GM18517 (cell line): ENCODE data around the gene ZC3H7A.
"Not testable (repeated sequence)": the region's sequence is repeated elsewhere in the genome, so short reads cannot be mapped to it uniquely, and the experiment has no call there.

ENCODE experiments used
- ATAC-seq: cut with Tn5 transposase; IDR thresholded peaks from one replicate; pipeline ENCODE4 v1.9.1; 2021; ENCODE audit warnings: mild to moderate bottlenecking, moderate library complexity; ENCODE audit not compliant: unreplicated experiment

The ZC3H7A gene, protein sequence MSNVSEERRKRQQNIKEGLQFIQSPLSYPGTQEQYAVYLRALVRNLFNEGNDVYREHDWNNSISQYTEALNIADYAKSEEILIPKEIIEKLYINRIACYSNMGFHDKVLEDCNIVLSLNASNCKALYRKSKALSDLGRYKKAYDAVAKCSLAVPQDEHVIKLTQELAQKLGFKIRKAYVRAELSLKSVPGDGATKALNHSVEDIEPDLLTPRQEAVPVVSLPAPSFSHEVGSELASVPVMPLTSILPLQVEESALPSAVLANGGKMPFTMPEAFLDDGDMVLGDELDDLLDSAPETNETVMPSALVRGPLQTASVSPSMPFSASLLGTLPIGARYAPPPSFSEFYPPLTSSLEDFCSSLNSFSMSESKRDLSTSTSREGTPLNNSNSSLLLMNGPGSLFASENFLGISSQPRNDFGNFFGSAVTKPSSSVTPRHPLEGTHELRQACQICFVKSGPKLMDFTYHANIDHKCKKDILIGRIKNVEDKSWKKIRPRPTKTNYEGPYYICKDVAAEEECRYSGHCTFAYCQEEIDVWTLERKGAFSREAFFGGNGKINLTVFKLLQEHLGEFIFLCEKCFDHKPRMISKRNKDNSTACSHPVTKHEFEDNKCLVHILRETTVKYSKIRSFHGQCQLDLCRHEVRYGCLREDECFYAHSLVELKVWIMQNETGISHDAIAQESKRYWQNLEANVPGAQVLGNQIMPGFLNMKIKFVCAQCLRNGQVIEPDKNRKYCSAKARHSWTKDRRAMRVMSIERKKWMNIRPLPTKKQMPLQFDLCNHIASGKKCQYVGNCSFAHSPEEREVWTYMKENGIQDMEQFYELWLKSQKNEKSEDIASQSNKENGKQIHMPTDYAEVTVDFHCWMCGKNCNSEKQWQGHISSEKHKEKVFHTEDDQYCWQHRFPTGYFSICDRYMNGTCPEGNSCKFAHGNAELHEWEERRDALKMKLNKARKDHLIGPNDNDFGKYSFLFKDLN

DNA sequence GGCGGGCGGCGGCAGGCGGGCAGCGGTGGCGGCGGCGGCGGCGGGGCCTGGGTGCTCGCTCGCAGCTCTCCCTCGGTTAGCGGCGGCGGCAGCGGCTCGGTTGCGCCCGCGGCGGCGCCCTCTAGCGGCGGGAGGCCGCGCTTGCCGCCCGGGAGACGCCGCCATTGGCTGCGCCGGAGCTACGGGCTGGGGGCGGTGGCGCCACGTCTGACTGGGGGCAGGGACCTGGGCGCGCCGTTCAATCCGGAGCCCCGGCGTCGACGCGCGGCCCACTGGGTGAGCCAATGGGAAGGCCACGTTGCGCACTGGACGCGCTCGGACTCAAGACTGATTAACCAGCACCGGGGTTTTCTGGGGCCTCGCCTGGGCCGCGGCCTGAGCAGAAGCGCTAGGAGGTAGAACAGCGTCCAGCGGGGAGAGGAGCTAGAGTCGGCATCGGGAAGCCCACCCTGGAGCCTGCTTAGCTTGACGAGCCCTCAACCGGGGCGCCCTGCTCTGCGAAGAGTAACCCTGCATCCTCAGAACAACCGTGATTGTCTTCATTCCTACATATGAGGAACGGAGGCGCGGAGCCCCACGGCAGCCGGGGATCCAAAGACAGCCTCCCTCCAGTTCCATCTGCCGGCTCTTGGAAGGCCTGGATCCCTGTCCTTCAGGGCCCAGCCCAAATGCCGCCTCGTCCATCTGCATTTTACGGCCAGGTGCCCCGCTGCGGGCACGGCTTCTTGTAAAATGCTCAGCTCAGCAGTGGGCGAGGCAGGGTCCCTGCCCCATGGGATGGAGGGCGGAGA is at the start of gene ZC3H7A:
Gene ZC3H7A, minus strand, starts transcription at position 93 of the 791 bp plus-strand sequence. CDS start 14,904 bp downstream, outside the sequence.
- peak; percentile 89 for ATAC-seq

DNA sequence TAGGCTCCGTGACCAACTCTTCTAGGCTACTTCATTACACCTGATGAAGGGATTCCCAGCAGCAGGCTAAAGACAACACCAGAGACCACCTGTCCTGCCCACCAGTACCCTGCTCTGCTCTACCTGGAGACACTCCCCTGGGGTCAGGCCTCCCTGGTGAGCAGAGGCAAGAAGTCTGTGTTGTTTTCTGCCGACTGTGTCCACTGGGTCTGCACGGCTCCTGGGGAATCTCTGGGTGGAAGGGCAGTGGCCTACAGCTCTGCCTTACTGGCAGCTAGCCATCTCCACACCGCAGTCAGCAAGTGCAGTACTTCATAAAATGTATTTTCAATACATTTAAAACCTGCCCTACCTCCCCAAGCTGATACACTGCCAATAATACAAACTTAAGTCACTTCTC is 47.4 kb upstream of the ZC3H7A start:
- no peak for ATAC-seq

DNA sequence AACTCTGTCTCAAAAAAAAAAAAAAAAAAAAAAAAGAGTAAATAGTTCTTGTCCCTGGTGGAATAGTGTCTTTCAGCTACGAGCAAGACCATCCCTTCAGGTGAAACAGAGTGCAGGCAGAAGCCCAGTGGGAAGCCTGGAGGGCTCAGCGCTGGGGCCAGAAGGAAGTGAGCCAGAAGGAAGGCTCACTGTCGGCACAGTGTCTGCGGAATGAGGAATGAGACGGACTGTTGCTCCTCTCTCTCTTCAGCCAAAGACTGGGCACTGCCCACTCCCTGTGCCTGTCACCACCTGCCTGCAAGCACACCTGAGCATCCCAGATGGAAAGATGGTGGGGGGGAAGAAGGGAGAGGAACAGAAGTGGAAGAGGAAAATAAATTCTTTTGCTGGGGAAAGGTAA is 46.8 kb upstream of the ZC3H7A start:
- ATAC-seq = no peak

DNA sequence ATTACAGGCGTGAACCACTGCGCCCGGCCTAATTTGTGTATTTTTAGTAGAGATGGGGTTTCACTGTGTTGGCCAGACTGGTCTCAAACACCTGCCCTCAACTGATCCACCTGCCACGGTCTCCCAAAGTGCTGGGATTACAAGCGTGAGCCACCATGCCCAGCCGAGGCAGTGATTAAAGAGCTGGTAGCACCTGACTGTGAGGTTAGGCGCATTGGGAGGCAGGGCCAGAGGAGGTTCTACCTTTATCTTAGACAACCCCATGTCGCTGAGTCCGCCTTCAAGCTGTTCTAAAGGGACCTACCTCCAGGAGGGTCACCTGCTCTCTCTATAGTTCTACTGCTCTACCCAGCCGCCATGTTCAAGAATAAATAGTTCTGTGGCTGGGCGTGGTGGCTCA is 46.1 kb upstream of the ZC3H7A start:
- no peak for ATAC-seq

DNA sequence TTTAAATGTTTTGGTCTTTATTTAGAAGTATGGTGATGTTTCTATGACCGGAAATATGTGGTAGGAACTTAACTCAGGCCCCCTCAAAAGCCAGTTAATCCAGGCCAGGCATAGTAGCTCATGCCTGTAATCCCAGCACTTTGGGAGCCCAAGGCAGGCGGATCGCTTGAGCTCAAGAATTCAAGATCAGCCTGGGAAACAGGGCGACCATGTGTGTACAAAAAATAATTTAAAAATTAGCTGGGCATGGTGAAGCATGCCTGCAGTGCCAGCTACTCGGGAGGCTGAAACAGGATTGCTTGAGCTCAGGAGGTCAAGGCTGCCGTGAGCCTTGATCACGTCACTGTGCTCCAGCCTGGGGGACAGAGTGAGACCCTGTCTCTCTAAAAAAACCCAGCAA is 44.0 kb upstream of the ZC3H7A start:
- no peak for ATAC-seq

DNA sequence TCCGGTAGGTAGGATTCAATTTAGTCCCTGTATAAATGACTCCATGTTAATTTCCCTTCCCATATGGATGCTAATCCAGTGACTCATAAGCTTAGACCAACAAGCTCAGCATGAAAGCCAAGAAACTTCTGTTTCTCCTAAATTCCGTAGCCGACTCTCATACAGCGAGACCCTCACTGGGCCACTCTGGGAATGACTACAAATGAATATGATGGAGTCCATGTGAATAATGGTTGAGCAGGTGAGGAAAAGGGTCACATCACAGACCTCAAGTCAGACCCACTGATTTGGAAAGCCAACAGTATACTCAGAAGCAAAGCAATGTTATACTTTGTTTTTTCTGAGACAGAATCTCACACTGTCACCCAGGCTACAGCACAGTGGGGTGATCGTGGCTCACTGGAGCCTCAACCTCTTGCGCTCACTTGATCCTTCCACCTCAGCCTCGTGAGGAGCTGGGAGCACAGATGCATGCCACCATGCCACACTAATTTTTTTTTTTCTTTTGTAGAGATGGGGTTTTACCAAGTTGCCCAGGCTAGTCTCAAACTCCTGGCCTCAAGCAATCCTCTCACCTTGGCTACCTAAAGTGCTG is 39.7 kb upstream of the ZC3H7A start:
- no peak for ATAC-seq

DNA sequence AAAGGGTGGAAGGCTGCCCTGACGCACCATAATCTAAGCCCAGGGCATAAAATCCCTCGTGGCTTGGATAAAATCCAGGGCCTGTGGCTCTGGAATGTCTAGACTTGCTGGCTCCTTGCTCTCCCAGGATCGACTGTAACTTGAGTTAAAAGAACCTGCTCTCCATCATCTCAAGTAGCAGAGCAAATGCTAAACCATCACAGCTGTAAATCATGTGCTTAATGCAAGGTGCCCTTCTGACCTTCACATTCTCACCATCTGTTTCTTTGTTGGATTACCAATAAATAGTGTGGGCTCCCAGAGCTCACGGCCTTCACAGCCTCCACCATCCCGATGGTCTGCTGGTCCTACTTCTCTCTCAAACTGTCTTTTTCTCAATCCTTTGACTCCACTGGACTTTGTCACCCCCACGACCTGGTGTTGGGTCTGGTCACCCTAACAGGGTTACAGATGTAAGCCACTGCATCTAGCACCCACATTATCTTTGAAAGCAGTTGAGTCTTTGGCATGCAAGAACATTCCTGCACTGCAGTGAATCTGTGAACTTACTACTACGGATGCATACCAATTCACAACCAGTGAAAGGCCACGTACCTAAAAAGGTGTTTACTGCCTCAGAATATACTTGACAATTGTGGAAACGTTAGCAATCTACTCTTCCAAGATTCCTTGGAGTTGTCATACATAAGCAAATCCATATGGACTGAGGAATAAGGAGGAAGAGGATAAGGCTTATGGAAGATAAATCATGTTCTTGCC is 39.0 kb upstream of the ZC3H7A start:
- no peak for ATAC-seq

DNA sequence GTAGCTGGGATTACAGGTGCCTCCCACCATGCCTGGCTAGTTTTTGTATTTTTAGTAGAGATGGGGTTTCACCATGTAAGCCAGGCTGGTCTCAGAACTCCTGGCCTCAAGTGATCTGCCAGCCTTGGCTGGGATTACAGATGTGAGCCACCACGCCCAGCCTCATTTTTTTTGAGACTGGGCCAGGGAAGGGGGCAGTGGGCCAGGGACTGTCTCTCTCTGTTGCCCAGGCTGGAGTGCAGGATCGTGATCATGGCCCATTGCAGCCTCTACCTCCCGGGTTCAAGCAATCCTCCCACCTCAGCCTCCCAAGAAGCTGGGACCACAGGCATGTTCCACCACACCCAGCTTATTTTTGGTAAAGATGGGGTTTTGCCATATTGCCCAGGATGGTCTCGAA is 38.3 kb upstream of the ZC3H7A start:
- no peak for ATAC-seq

DNA sequence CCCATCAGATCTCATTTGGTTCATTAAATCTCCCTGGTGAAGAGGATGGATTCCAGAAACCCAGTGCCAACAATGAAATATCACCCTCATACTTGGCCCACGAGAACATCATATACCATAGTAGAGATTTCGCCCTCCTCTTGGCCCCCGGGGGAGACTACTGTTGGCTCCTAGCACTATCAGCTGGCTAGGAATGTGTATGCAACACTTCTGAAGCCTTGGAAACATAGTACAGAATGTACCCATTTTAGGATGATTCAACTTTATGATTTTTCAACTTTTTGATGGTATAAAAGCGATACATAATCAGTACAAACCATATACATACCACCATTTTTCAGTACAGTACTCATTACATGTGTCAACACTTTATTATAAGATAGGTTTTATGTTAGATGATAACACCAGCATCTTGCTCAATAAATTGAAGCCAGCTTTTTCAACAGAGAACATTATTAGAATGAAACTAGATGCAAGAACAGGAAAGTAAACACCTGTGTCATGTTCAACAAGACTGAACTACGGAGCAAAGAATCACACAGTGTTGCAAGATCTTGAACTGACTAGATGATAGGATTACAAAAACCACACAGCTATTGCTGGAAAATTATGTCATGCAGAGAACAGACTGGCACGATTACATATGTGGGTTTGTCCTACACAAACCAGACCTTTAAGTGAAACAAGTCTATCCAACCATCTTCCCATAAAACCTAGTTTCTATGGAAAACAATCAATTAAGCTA is 37.1 kb upstream of the ZC3H7A start:
- ATAC-seq = no peak

DNA sequence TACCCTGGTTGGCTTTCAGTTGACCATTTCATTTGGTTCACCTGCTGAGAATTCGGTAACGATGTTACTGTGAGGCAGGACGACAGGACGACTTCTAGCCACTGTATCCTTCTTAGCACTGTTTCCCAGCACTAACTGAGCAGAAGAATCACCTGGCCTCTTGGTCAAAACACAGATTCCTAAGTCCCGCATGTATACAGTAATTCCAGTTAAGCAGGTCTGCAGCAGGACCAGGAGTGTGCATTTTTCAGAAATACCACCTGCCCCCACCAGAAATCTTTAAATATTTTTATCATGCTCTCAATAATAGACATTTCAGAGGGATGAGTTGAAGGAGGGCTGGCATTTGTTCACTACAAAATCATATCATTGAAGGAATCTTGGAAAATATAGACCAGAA is 31.6 kb upstream of the ZC3H7A start:
- ATAC-seq = no peak

DNA sequence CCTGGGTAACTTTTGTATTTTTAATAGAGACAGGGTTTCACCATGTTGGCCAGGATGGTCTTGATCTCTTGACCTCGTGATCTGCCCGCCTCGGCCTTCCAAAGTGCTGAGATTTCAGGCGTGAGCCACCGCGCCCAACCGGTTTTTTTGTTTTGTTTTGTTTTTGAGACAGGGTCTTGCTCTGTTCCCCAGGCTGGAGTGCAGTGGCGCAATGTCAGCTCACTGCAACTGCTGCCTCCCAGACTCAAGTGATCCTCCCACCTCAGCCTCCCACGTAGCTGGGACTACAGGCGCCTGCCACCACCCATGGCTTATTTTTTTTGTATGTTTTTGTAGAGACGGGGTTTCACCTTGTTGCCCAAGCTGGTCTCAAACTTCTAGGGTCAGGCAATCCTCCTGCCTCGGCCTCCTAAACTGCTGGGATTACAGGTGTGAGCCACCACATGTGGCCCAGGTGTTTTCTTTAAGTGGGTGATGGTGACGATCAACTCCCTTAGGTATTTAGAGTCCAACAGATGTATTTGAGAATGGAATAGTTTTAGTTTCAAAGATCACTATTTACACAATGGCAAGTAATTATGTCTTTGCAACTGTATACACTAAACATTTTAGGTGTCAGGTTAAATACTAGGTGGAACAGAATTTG is 28.6 kb upstream of the ZC3H7A start:
- not testable (repeated sequence) for ATAC-seq

DNA sequence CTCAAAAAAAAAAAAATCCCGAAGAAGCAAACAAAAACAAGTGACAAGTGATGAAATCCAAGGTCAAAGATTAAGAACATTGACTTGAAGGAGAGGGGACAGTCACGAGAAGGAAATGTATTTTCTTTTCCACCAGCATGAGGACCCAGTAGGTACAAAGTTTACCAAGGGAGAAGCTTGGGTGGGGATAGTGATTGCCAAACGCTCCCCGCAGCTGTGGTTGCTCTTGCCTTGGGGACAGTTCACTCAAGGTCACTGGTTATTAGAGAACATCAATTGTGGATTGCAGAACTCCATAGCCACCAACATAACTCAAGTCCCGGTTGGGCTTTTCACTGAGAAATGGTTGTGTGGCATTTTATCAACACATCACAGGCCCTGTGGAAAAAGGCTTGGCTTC is 27.3 kb upstream of the ZC3H7A start:
- no peak for ATAC-seq

DNA sequence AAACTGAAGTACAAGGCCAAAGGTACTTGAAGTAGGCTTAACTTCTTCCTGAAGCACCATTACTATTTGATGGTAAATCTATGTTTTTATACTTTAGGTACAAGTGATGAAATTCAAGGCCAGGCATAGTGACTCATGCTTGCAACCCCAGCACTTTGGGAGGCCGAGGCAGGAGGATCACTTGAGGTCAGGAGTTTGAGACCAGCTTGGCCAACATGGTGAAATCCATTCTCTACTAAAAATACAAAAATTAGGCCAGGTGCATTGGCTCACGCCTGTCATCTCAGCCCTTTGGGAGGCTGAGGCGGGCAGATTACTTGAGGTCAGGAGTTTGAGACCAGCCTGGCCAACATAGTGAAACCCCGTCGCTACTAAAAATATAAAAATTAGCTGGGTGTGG is 26.6 kb upstream of the ZC3H7A start:
- ATAC-seq = not testable (repeated sequence)

DNA sequence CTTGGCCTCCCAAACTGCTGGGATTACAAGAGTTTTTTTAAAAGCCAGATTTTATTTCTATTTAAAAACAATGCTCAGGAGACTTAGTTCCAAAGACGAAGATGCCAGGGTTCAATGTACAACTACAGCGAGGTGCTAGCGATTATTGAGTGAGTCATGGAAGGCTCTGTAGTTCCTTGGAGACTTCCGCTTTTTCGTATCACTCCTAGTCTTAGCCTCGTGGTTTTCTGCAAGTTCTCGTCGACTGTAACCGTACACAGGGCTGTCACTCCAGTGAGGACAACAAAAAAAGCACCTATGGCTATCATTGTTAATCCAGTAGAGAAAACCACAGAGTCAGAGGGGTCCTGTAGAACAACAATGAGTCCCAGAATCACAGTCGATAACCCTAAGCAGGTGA is 22.7 kb upstream of the ZC3H7A start:
- ATAC-seq = no peak

DNA sequence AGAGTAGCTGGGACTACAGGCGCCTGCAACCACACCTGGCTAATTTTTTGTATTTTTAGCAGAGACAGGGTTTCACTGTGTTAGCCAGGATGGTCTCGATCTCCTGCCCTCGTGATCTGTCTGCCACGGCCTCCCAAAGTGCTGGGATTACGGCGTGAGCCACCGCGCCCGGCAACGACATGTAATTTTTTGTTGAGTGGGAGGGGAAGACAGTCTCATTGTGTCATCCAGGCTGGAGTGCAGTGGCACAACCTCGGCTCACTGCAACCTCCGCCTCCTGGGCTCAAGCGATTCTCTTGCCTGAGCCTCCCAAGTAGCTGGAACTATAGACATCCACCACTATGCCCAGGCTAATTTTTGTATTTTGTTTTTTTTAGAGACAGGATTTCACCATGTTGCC is 21.9 kb upstream of the ZC3H7A start:
- ATAC-seq = not testable (repeated sequence)

DNA sequence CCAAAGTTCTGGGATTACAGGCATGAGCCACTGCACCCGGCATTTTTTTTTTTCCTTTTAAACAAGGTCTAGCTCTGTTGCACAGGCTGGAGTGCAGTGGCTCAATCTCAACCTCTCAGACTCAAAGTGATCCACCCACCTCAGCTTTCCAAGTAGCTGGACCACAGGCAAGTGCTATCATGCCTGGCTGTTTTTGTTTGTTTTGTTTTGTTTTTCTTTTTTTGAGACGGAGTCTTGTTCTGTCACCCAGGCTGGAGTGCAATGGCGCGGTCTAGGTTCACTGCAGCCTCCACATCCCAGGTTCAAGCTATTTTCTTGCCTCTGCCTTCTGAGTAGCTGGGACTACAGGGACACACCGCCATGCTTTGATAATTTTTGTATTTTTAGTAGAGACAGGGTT is 19.1 kb upstream of the ZC3H7A start:
- ATAC-seq = no peak

DNA sequence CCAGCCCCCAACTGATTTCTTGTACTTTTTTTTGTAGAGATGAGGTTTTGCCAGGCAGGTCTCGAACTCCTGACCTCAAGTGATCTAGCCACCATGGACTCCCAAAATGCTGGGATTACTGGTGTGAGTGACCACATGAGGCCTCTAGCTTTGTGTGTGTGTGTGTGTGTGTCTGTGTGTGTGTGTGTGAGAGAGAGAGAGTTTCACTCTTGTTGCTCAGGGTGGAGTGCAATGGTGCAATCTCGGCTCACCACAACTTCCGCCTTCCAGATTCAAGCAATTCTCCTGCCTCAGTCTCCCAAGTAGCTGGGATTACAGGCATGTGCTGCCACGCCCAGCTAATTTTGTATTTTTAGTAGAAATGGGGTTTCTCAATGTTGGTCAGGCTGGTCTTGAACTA is 17.7 kb upstream of the ZC3H7A start:
- ATAC-seq = not testable (repeated sequence)

DNA sequence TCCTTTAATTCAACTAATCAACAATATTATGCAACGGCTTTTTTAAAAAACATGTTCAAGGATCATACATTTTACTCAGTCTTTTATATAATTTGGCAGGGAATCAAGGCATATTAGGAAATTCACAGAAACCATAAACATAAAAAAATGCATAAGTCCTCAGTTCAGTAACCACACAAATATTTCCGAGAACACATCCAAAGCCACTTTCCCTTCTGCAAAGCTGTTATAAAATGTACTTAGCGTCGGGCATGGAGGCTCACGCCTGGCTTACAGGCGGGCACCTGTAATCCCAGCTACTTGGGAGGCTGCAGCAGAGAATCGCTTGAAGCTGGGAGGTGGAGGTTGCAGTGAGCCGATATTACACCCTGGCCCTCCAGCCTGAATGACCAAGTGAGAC is 9.7 kb upstream of the ZC3H7A start:
- no peak for ATAC-seq

DNA sequence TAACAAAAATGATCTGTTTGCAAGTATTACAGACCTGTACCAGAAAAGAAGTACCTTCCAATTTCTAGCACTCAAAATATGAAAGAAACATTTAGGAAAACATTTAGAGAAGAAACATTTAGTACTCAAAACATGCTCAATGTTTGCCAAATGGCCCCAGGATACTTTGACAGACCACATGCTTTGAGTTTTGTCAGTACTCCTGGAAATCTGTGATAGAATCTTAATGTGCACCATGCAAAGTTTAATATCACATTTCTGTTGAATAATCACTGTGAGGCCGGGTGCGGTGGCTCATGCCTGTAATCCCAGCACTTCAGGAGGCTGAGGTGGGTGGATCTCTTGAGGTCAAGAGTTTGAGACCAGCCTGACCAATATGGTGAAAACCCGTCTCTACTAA is 8.5 kb upstream of the ZC3H7A start:
- ATAC-seq = no peak
